HEK293 (cell line): ENCODE data around the gene DUS1L.

Source experiments
- GLIS2 ChIP-seq: fragments of 450-650 bp; formaldehyde crosslinking; IDR thresholded peaks from 2 replicates; pipeline ENCODE4 v1.5.1; 2016; ENCODE audit warnings: missing biosample characterization, missing genetic modification characterization
- PRDM1 ChIP-seq: fragments of 450-650 bp; formaldehyde crosslinking; IDR thresholded peaks from 2 replicates; pipeline ENCODE4; 2016; ENCODE audit warnings: missing biosample characterization, missing genetic modification characterization
- SCRT1 ChIP-seq: fragments of 450-650 bp; formaldehyde crosslinking; IDR thresholded peaks from 2 replicates; pipeline ENCODE4 v1.5.1; 2016; ENCODE audit warnings: missing biosample characterization, missing genetic modification characterization, borderline replicate concordance
- TCF7L2 ChIP-seq: IDR thresholded peaks from 2 replicates; pipeline ENCODE4 v1.6.1; 2011; ENCODE audit warnings: low read depth, mild to moderate bottlenecking, inconsistent platforms, low read length, moderate library complexity, borderline replicate concordance
- YY1 ChIP-seq: fragments of 450-650 bp; formaldehyde crosslinking; IDR thresholded peaks from 2 replicates; pipeline ENCODE4 v1.5.1; 2018; ENCODE audit warnings: missing biosample characterization, missing genetic modification characterization
- ZBTB17 ChIP-seq: fragments of 450-650 bp; formaldehyde crosslinking; IDR thresholded peaks from 2 replicates; pipeline ENCODE4 v1.5.1; 2016; ENCODE audit warnings: missing biosample characterization, missing genetic modification characterization
- ZBTB21 ChIP-seq: fragments of 450-650 bp; formaldehyde crosslinking; IDR thresholded peaks from 2 replicates; pipeline ENCODE4 v1.5.1; 2017; ENCODE audit warnings: missing biosample characterization, missing genetic modification characterization
- ZBTB8A ChIP-seq: fragments of 450-650 bp; formaldehyde crosslinking; IDR thresholded peaks from 2 replicates; pipeline ENCODE4 v1.5.1; 2016; ENCODE audit warnings: missing biosample characterization, missing genetic modification characterization
- ZNF10 ChIP-seq: fragments of 450-650 bp; formaldehyde crosslinking; IDR thresholded peaks from 2 replicates; pipeline ENCODE4 v1.5.1; 2017; ENCODE audit warnings: missing biosample characterization, missing genetic modification characterization
- ZNF146 ChIP-seq: fragments of 450-650 bp; formaldehyde crosslinking; IDR thresholded peaks from 2 replicates; pipeline ENCODE4 v1.5.1; 2016; ENCODE audit warnings: missing biosample characterization, missing genetic modification characterization
- ZNF169 ChIP-seq: fragments of 450-650 bp; formaldehyde crosslinking; IDR thresholded peaks from 2 replicates; pipeline ENCODE4 v1.5.1; 2016; ENCODE audit warnings: missing biosample characterization, missing genetic modification characterization
- ZNF2 ChIP-seq: fragments of 450-650 bp; formaldehyde crosslinking; IDR thresholded peaks from 2 replicates; pipeline ENCODE4 v1.5.1; 2016; ENCODE audit warnings: missing biosample characterization, missing genetic modification characterization
- ZNF221 ChIP-seq: fragments of 450-650 bp; formaldehyde crosslinking; IDR thresholded peaks from 2 replicates; pipeline ENCODE4 v1.5.1; 2017; ENCODE audit warnings: missing biosample characterization, missing genetic modification characterization, borderline replicate concordance
- ZNF23 ChIP-seq: fragments of 450-650 bp; formaldehyde crosslinking; IDR thresholded peaks from 2 replicates; pipeline ENCODE4 v1.5.1; 2016; ENCODE audit warnings: missing biosample characterization, missing genetic modification characterization, borderline replicate concordance
- ZNF610 ChIP-seq: fragments of 450-650 bp; formaldehyde crosslinking; IDR thresholded peaks from 2 replicates; pipeline ENCODE4 v1.5.1; 2016; ENCODE audit warnings: missing biosample characterization, missing genetic modification characterization, borderline replicate concordance
- ZNF660 ChIP-seq: fragments of 450-650 bp; IDR thresholded peaks from 2 replicates; pipeline ENCODE4 v1.5.1; 2018; ENCODE audit warnings: missing biosample characterization, mild to moderate bottlenecking, missing genetic modification characterization
- ZNF776 ChIP-seq: fragments of 450-650 bp; formaldehyde crosslinking; IDR thresholded peaks from 2 replicates; pipeline ENCODE4 v1.5.0; 2017; ENCODE audit warnings: missing biosample characterization, missing genetic modification characterization, borderline replicate concordance
- ZNF785 ChIP-seq: fragments of 450-650 bp; formaldehyde crosslinking; IDR thresholded peaks from 2 replicates; pipeline ENCODE4 v1.5.1; 2016; ENCODE audit warnings: missing biosample characterization, missing genetic modification characterization
- ZNF791 ChIP-seq: fragments of 450-650 bp; formaldehyde crosslinking; IDR thresholded peaks from 2 replicates; pipeline ENCODE4 v1.5.1; 2016; ENCODE audit warnings: missing biosample characterization, missing genetic modification characterization
- TF ChIP-seq, protein P1 (sequence below): fragments of 450-650 bp; formaldehyde crosslinking; IDR thresholded peaks from 2 replicates; pipeline ENCODE4 v1.5.1; 2017; ENCODE audit warnings: missing biosample characterization, missing genetic modification characterization
- TF ChIP-seq, protein P2 (sequence below): fragments of 450-650 bp; formaldehyde crosslinking; IDR thresholded peaks from 2 replicates; pipeline ENCODE4 v1.5.1; 2016; ENCODE audit warnings: missing biosample characterization, missing genetic modification characterization
- TF ChIP-seq, protein P3 (sequence below): fragments of 450-650 bp; formaldehyde crosslinking; conservative IDR thresholded peaks from 2 replicates; pipeline ENCODE4 v1.5.1; 2016; ENCODE audit warnings: low read depth, missing biosample characterization, missing genetic modification characterization
- TF ChIP-seq, protein P4 (sequence below): fragments of 450-650 bp; formaldehyde crosslinking; IDR thresholded peaks from 2 replicates; pipeline ENCODE4 v1.5.1; 2016; ENCODE audit warnings: missing biosample characterization, missing genetic modification characterization
- TF ChIP-seq, protein P5 (sequence below): fragments of 450-650 bp; formaldehyde crosslinking; IDR thresholded peaks from 2 replicates; pipeline ENCODE4 v1.5.1; 2016; ENCODE audit warnings: missing biosample characterization, missing genetic modification characterization, low read depth
- TF ChIP-seq, protein P6 (sequence below): fragments of 450-650 bp; formaldehyde crosslinking; IDR thresholded peaks from 2 replicates; pipeline ENCODE4 v1.5.1; 2017; ENCODE audit warnings: missing biosample characterization, mild to moderate bottlenecking, missing genetic modification characterization, moderate library complexity

Gene DUS1L

DNA sequence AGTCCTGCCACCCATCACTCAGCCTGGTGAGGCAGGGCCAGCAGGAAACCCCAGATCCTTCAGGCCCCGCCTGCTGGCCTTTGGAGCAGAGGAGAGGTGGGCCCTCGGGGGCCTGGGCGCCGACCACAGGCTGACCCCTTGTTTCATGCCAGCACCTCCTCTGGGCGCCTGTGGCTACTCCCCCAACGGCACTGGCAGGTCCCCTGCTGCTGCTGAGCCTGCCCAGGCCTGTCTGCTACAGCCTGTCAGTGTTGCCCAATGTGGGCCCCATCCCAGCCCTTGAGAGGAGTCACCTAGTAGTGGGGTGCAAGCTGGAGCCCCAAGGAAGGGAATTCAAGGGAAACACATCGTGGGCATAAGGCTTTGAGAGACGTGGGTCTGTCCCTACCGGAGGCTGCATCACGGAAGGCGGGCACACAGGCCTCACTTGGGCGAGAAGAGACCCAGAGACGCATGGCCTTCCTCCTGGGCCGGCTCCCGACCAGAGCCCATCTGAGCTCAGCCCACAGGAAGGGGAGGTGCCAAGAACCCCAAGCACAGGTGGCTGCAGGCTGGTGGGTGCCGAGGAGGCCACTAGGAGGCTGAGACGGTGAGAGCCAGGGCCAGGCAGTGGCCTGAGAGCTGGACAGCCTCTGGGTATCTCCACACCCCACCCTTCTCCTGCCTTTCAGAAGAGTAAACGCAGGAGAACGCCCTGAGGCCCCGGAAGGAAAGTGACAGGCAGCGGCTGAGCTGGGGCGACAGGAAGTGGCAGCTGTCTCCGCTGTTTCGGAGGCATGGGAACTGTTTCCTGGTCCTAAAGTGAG lies 40.5 kb upstream of the DUS1L start (continued):
- TF ChIP-seq, protein P1, sequence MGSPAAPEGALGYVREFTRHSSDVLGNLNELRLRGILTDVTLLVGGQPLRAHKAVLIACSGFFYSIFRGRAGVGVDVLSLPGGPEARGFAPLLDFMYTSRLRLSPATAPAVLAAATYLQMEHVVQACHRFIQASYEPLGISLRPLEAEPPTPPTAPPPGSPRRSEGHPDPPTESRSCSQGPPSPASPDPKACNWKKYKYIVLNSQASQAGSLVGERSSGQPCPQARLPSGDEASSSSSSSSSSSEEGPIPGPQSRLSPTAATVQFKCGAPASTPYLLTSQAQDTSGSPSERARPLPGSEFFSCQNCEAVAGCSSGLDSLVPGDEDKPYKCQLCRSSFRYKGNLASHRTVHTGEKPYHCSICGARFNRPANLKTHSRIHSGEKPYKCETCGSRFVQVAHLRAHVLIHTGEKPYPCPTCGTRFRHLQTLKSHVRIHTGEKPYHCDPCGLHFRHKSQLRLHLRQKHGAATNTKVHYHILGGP (tag by site-specific recombination): no peak
- TF ChIP-seq YY1 (tag by site-specific recombination) (no peak), ZBTB8A (tag by site-specific recombination) (peak; percentile 97), ZBTB17 (tag by site-specific recombination) (peak; percentile 78; the same call in 1 of the 2 replicates), ZNF23 (tag by site-specific recombination) (no peak), GLIS2 (tag by site-specific recombination) (peak; percentile 64; the same call in 1 of the 2 replicates), TCF7L2 (no peak), ZNF791 (tag by site-specific recombination) (no peak), ZNF146 (tag by site-specific recombination) (no peak), ZNF785 (tag by site-specific recombination) (0 out of 2 replicates have a peak, but pooled peaks have one; percentile 41), ZNF776 (tag by site-specific recombination) (no peak), ZNF660 (0 out of 2 replicates have a peak, but pooled peaks have one; percentile 19), SCRT1 (peak; percentile 62; the same call in 1 of the 2 replicates), PRDM1 (tag by site-specific recombination) (peak; percentile 42; the same call in 1 of the 2 replicates), ZNF169 (no peak), ZBTB21 (tag by site-specific recombination) (no peak), ZNF221 (tag by site-specific recombination) (no peak), ZNF10 (tag by site-specific recombination) (no peak), ZNF610 (tag by site-specific recombination) (no peak), ZNF2 (tag by site-specific recombination) (no peak)
- TF ChIP-seq, protein P2, sequence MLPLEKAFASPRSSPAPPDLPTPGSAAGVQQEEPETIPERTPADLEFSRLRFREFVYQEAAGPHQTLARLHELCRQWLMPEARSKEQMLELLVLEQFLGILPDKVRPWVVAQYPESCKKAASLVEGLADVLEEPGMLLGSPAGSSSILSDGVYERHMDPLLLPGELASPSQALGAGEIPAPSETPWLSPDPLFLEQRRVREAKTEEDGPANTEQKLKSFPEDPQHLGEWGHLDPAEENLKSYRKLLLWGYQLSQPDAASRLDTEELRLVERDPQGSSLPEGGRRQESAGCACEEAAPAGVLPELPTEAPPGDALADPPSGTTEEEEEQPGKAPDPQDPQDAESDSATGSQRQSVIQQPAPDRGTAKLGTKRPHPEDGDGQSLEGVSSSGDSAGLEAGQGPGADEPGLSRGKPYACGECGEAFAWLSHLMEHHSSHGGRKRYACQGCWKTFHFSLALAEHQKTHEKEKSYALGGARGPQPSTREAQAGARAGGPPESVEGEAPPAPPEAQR: no peak
- TF ChIP-seq, protein P3, sequence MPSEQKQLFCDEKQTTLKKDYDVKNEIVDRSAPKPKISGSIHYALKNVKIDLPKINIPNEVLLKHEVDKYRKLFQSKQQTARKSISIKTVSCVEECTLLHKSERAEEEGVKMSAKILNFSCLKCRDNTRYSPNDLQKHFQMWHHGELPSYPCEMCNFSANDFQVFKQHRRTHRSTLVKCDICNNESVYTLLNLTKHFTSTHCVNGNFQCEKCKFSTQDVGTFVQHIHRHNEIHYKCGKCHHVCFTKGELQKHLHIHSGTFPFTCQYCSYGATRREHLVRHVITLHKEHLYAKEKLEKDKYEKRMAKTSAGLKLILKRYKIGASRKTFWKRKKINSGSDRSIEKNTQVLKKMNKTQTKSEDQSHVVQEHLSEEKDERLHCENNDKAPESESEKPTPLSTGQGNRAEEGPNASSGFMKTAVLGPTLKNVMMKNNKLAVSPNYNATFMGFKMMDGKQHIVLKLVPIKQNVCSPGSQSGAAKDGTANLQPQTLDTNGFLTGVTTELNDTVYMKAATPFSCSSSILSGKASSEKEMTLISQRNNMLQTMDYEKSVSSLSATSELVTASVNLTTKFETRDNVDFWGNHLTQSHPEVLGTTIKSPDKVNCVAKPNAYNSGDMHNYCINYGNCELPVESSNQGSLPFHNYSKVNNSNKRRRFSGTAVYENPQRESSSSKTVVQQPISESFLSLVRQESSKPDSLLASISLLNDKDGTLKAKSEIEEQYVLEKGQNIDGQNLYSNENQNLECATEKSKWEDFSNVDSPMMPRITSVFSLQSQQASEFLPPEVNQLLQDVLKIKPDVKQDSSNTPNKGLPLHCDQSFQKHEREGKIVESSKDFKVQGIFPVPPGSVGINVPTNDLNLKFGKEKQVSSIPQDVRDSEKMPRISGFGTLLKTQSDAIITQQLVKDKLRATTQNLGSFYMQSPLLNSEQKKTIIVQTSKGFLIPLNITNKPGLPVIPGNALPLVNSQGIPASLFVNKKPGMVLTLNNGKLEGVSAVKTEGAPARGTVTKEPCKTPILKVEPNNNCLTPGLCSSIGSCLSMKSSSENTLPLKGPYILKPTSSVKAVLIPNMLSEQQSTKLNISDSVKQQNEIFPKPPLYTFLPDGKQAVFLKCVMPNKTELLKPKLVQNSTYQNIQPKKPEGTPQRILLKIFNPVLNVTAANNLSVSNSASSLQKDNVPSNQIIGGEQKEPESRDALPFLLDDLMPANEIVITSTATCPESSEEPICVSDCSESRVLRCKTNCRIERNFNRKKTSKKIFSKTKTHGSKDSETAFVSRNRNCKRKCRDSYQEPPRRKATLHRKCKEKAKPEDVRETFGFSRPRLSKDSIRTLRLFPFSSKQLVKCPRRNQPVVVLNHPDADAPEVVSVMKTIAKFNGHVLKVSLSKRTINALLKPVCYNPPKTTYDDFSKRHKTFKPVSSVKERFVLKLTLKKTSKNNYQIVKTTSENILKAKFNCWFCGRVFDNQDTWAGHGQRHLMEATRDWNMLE (tag by site-specific recombination): no peak
- TF ChIP-seq, protein P4, sequence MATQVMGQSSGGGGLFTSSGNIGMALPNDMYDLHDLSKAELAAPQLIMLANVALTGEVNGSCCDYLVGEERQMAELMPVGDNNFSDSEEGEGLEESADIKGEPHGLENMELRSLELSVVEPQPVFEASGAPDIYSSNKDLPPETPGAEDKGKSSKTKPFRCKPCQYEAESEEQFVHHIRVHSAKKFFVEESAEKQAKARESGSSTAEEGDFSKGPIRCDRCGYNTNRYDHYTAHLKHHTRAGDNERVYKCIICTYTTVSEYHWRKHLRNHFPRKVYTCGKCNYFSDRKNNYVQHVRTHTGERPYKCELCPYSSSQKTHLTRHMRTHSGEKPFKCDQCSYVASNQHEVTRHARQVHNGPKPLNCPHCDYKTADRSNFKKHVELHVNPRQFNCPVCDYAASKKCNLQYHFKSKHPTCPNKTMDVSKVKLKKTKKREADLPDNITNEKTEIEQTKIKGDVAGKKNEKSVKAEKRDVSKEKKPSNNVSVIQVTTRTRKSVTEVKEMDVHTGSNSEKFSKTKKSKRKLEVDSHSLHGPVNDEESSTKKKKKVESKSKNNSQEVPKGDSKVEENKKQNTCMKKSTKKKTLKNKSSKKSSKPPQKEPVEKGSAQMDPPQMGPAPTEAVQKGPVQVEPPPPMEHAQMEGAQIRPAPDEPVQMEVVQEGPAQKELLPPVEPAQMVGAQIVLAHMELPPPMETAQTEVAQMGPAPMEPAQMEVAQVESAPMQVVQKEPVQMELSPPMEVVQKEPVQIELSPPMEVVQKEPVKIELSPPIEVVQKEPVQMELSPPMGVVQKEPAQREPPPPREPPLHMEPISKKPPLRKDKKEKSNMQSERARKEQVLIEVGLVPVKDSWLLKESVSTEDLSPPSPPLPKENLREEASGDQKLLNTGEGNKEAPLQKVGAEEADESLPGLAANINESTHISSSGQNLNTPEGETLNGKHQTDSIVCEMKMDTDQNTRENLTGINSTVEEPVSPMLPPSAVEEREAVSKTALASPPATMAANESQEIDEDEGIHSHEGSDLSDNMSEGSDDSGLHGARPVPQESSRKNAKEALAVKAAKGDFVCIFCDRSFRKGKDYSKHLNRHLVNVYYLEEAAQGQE: peak; percentile 61; the same call in 1 of the 2 replicates
- TF ChIP-seq, protein P5, sequence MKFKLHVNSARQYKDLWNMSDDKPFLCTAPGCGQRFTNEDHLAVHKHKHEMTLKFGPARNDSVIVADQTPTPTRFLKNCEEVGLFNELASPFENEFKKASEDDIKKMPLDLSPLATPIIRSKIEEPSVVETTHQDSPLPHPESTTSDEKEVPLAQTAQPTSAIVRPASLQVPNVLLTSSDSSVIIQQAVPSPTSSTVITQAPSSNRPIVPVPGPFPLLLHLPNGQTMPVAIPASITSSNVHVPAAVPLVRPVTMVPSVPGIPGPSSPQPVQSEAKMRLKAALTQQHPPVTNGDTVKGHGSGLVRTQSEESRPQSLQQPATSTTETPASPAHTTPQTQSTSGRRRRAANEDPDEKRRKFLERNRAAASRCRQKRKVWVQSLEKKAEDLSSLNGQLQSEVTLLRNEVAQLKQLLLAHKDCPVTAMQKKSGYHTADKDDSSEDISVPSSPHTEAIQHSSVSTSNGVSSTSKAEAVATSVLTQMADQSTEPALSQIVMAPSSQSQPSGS (tag by site-specific recombination): no peak
- TF ChIP-seq, protein P6, sequence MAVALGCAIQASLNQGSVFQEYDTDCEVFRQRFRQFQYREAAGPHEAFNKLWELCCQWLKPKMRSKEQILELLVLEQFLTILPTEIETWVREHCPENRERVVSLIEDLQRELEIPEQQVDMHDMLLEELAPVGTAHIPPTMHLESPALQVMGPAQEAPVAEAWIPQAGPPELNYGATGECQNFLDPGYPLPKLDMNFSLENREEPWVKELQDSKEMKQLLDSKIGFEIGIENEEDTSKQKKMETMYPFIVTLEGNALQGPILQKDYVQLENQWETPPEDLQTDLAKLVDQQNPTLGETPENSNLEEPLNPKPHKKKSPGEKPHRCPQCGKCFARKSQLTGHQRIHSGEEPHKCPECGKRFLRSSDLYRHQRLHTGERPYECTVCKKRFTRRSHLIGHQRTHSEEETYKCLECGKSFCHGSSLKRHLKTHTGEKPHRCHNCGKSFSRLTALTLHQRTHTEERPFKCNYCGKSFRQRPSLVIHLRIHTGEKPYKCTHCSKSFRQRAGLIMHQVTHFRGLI (tag by site-specific recombination): no peak
